CD4-positive, alpha-beta T cell treated with Interleukin-15 for 4 hours (primary cell): Measurements from ENCODE around the gene KIRREL3.

Experiments used
- DNase-seq: peaks from one replicate; pipeline ENCODE4 v3.0.0-alpha.2; 2020; ENCODE audit warnings: low spot score

Gene KIRREL3

DNA sequence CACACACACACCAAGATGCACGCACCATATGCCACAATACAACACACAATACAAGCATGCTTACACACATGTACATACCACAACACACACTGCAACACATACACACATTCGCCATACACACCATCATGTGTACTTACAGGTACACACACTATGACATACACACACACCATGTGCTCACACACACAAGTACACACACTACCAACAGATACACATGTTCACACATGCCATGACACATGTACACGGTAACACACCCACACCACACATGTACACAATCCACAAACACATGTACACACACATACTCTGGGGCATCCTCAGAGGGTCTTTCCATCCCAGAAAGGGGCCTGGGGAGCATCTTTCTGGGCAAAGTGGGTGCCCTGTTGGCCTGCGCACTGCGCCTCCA lies 562.8 kb downstream of the KIRREL3 start:
- DNase-seq: no peak

- no peak for DNase-seq
These were observed 564.3 kb downstream of the KIRREL3 start for GRCh38 chr11:126436209-126436755.

GRCh38 chr11:126434950-126435335 lies 565.6 kb downstream of the KIRREL3 start:
- no peak for DNase-seq

DNA sequence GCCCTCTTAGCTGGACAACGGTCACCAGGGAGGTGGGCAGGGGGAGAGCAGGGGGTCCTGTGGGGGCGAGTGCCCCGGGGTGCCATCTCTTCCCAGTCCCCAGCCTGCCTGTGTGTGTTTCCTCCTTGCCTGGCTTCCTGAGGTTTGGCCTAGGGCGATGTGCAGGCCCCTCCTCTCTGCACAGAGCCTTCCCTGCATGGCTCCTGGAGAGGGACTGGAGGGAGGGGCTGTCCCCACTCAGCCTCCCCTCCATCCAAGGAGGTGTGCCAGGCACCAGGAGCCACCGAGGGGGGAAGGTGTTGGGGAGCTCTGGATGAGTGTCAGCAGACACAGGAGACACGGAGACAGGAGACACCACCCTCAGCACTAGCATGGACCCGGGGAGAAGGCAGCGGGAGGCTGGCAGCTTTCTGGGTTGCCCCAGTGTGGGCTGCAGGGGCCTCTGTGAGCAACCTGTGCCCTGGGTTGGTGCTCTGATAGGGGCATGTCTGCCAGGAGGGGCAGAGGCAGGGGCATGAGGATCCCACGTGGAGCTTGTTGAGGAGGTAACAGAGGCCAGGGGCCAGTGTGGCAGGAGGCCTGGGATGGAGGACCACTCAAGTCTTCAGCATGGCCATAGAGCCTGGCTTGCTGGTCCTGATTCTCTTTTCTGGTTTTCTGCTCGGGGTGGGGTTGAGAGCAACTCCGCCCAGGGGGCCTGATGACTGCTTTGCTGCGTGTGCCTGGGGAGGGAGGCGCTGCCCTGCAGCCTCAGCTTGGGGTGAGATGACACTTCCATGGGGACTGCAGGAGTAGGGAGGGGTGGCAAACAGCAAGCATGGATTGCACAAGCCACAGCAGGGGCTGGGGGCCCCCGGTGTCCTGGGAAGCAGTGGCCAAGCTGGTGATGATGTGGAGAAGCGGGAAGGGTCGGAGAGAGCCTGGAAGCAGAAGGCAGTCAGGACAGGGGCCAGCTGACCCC lies 566.3 kb downstream of the KIRREL3 start:
- DNase-seq: no peak

GRCh38 chr11:126433244-126433846 lies 567.2 kb downstream of the KIRREL3 start:
- no peak for DNase-seq

DNA sequence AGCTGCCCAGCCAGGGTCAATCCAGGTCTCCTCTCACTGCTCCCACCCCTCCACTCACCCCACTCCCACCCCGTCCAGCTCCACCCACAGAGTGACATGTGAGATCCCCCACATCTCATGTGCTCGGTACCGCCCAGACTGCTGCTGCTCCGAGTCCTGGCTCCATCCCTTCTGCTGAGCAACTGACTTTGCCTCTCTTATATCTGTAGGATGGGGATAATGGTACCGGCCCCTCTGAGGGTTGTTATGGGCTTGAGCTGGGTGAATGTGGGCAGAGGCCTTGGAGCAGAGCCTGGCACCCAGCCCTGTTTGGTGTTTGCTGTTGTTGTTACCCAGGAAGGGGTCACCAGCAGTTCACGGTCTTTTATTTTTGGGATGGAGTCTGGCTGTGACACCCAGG lies 568.0 kb downstream of the KIRREL3 start:
- no peak for DNase-seq

GRCh38 chr11:126432065-126432461 lies 568.5 kb downstream of the KIRREL3 start:
- DNase-seq: no peak

DNA sequence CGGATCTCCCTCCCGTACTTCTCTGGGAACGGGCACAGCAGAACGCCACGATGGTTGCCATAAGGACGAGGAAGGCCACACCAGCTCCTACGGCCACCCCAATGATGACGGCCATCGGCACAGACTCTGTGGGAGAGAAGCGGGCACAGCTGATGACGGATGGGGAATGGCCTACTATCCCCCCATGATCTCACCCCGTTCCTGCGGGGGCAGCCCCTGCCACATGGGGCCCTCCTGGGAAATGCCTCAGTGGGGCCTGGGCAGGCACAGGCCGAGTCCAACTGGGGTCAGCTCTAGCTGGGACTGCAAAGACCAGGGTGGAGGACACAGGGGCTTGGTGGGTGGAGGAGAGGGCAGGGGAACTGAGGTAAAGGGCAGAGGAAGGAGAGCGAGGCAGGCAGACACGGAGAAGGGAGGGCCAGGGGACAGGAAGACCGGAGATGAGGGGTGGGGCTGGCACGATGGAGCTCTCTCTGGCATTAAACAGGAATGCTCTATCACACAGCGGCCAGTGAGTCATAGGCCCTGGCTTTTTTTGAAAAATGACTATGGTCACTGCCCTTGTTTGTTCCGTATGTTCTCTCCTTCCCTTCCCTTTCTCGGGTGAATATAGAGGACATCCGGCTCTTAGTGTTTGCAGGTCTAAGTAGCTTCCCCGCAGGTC lies 569.0 kb downstream of the KIRREL3 start:
- no peak for DNase-seq

- DNase-seq: no peak
These were observed 569.8 kb downstream of the KIRREL3 start for GRCh38 chr11:126430581-126431335.

DNA sequence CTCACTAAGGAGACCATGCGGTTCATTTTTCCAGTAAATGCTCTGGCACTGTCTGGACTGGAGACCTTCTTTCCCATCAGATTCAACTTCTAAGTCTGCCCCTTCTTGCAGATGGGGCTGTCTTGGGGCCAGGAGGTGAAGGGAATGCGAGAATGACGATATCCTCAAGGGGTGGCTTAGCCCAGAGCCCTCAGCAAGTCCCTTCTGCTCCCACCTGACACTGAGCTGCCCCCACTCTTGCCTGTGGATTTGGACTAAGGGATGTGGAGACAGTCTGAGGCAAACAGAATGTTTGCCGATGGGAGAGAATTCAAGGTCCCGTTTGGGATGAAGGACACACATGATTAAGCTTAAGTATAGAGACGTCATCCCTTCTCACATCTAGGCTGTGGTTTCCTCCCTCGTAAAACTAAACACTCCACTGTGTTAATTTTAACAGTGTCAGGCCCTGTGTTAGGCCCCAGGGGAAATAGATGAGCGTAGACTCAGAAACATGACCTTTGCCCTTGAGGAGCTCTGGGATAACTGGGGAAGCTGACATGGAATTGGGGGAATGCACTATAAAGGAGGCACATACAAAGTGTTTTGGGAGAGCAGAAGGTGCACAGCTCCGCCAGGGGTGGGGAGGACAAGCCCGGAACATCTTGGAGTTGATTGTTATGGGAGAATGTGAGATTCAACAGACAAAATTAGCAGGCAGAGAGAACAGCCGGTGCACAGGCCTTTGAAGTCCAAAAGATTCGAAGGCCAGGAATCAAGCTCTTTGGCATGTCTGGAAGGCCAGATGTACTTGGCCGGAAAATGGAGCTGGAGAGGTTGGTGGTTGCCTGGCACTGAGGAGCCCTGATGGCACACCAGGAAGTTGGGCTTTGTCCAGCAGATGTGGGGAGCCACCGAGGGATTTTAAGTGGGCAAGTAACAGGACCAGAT lies 573.5 kb downstream of the KIRREL3 start:
- no peak for DNase-seq

- no peak for DNase-seq
These were observed 574.5 kb downstream of the KIRREL3 start for GRCh38 chr11:126426106-126426505.

GRCh38 chr11:126424471-126425039 lies 576.0 kb downstream of the KIRREL3 start:
- no peak for DNase-seq

DNA sequence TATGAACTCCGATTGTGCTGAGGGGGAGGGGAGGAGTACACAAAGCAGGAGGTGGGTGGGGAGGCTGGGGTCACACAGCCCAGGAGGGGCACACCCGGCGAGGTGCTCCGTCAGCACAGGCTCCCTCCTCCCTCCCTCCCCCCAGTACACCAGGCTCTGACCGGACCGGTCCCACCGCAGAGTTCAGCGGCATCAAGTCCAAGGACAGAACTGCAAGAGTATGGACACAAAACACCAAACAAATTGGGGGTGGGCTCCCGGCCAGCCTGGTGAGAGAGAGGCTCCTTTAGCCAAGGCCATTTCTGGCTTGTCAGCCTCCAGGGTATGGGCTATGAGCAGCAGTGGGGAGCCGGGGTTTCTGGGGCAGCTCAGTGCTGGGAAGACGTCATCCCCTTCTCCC lies 576.8 kb downstream of the KIRREL3 start:
- DNase-seq: no peak

DNA sequence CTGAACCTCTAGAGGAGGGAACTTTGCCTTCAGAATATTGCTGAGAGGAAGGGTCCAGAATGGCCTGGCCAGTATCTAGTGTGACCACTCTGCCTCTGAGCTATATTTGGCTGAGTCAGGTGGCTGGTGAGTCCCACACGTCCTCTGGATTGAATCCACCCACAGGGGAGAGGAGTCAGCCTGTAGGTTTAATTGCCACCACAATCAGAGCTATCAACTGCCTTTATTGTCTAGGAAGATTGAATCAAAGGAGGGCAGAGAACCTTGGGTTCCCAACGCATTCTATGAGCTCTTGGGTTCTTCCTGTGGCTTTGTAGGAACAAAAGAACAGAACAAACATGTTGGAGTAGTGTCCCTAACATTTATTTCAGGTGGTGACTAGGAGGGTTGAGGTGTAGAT lies 577.4 kb downstream of the KIRREL3 start:
- no peak for DNase-seq

GRCh38 chr11:126422446-126422845 lies 578.1 kb downstream of the KIRREL3 start:
- DNase-seq: no peak

DNA sequence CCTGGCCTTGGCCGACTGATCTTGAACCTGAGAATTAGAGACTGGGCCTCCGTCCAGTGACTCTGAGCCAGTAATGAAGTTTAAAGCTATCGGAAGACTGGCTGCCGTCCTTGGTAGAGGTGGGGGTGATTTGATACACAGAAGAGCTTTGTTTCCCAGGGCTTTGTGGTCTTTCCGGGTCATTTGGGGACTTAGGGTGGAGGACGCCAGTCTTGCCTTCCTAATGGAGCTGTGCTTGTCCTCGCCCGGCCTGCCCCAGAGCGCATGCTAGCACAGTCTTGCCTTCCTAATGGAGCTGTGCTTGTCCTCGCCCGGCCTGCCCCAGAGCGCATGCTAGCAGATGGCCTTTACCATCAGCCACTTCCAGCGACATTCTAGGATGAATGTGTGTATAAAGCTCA lies 579.3 kb downstream of the KIRREL3 start:
- no peak for DNase-seq

DNA sequence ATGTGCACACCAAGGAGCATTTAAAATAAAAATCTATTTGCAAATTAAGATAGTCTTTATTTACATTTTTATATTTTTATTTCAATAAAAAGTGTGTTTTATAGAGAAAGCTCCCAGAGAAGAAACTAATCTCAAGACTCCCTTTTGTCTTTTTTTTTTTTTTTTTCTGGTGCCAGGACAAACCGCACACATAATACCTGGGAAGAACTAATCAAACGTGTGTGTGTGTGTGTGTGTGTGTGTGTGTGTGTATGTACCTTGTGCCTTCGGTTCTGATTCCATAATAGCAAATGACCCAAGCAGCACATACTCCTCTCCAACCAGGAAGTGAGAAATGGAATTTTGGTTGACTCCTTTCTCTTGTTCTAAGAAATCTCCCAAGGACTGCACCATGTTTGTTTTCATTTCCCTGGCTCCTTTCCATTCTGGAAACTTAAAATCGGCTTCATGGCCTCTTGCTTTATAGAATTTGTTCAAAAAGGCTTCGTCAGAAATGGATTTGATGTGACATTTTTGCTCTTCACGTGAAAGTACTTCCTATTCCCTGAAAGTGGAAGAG lies 579.8 kb downstream of the KIRREL3 start:
- no peak for DNase-seq

DNA sequence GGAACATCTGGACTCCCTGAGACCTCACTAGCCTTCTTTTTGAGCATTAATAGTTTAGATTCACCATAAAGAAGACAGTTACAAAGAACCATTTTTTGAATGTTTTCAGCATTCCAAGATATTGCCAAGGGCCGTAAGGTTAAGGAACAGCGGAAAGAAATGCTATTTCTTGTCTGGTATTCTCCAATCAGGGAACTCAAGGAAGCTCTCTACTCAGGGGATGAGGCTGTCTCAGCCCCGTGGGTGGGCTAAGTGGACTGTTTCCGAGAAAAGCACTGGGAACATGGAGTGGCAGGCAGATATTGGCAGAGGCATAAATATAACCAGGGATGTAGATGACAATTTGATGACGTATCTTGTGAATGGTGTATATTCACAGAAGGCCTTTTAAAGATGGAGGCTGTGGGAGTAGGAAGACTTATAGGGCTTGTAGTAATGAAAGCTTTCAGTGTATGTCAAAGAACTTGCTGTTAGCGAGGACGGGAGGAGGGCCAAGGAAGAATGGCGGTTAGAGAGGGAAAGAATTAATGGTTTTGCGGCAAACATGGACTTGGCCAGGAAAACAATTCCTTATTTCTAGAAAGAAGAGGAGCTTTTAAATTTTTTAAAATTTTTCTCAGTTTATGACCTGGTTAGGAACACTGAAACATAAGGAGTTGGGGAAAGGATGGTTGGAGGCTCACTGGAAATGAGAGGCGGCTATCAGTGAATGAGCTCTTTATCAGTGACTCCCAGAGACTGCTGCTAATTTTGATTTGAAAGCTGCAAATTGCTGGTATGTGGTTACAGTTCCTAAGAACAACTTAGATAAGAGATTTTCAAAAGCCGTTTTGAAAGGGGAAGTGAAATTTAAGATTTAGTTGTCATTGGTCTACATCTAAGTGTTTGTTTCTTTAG lies 580.5 kb downstream of the KIRREL3 start:
- no peak for DNase-seq

DNA sequence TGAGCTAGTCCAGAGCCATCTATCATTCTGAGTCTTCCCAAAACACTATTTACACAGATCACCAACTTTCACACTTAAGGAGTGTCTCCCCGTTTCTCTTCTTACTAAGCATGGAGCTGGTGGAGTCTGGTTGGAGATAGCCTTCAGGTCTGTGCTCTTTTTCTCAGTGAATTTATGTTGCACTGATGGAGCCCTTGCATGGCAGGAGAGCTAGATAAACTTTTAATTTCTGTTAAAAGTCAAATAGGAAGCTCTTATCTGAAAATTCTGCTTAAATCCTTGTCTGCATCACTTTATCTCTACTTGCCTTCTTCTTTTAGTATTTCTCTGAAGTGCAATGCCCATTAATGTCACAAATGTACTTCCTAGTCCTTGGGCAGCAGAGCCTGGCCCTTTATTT lies 581.7 kb downstream of the KIRREL3 start:
- DNase-seq: no peak
